Omental fat pad (tissue), 4 donors: Measurements from ENCODE around the gene ASAP3. TPM values are rescaled to one million over a fixed set of nuclear protein-coding genes. Genes with fewer than 3 reads are reported as not detected.

Experiments used
- ATAC-seq: fragments of 150-250 bp; one replicate; pipeline ENCODE4 v1.9.1; 2016; ENCODE audit warnings: mild to moderate bottlenecking, moderate library complexity; ENCODE audit not compliant: low FRiP score
- DNase-seq: peaks from one replicate; pipeline ENCODE4 v3.0.0-alpha.2; 2019; ENCODE audit warnings: low spot score
- CTCF ChIP-seq, 3 donors: fragments of 450-650 bp; IDR thresholded peaks; one replicate each; pipeline ENCODE4 v1.5.1; 2016 to 2017; ENCODE audit warnings: antibody characterized with exemption in 3 of 3, mild to moderate bottlenecking in 3 of 3, moderate library complexity in 2 of 3
- total RNA-seq, 4 donors: library from RNA; depleted of rRNA; stranded (reverse); fragments of >200 nt; gene quantifications; one replicate each; pipeline ENCODE4 v1.1.0, GENCODE V29; 2016

ASAP3 gene
- total RNA-seq, 4 donors from 2014 or later: 30.6 to 71.7 (median 36.7) TPM

DNA sequence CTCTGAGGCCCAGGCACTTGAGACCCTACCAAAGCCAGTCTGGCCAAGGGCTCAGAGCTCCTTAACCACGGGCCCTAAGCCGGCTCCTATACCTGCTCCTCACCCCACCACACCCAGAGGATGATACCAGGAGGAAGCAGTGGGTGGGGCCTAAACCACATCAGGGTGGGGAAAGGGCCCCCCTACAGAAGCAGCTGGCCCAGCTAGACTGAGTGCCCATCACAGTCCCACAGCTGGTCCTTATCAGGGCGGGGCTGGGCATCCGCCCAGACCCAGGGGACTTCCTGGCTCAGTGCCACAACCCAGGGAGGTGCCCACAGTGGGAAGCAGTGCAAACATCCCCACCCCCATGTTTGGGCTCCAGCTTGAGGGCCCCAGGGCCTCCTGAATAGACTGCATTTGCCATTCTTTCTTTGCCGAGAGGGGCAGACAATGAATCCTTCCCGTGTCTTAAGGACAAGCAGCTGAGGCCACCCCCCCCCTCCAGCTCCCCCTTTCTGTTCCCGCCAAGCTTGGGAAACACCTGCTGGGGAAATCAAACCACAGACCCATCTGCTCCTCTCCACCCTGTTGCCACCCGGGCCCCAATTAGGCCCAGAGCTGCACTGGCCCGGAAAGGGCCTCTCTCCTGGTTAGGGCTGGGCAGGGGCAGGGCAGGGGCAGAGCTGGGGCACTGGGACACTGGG is 40.9 kb upstream of the ASAP3 start:
- DNase-seq (no peak), ATAC-seq (no peak)
- no peak for TF ChIP-seq CTCF (IDR thresholded peaks at IDR 0.05)

GRCh38 chr1:23524163-23524562 is 40.2 kb upstream of the ASAP3 start:
- DNase-seq (no peak), ATAC-seq (no peak)
- TF ChIP-seq CTCF (IDR thresholded peaks at IDR 0.05): no peak

DNA sequence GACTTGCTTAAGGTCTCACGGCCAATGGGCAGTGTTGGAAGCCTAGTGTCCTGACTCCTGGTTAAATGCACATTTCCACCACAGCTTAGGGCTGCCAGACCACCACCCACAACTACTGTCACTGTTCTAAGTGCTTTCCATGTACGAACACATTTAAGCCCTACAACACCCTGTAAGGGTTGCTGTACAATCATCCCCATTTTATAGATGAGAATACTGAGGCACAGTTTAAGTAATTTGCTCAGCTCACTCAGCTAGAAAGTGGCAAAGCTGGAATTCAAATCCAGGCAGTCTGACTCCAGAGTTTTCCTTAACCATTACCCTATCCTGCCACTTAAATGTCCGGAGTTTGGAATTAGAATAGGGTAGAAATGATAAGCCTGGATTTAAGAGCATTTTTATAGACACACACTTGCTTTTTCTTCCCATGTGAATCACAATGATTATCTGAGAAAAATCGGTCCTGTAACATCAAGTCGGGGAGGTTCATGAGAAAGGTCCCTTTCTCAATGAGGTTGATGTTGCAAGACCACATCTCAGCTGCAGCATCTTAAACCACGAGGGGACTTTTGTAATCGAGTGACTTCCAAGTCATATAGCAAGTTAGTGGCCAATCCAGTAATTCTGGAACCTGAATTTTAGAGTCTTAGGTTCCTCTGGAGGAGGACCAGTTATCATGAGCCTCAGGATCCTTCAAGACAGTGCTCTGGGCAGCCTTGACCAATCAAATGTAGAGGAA is 38.4 kb upstream of the ASAP3 start:
- no peak for ATAC-seq
- TF ChIP-seq CTCF (IDR thresholded peaks at IDR 0.05): no peak

GRCh38 chr1:23521588-23521987 is 37.6 kb upstream of the ASAP3 start:
- DNase-seq (no peak), ATAC-seq (no peak)
- TF ChIP-seq CTCF (IDR thresholded peaks at IDR 0.05): no peak

More for the DNA sequence above, 38.4 kb upstream of the ASAP3 start:
- DNase-seq: no peak

DNA sequence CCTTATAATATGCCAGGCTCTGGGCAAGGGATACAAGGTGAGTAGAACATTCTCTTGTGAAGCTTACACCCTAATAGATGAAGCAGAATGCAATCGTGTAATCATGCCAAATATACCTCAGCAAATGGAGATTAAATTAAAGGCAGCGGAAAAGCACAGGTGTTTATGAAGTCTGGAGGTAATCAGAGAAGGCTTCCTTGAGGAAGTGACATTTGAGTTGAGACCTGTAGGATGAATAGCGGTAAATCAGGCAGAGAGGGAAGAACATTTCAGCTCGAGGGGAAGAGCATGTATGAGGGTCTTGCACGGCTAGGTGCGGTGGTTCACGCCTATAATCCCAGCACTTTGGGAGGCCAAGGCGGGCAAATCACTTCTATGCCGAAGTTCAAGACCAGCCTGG is 33.6 kb upstream of the ASAP3 start:
- ATAC-seq (no peak), DNase-seq (no peak)
- no peak for TF ChIP-seq CTCF (IDR thresholded peaks at IDR 0.05)

GRCh38 chr1:23515905-23516304 is 31.9 kb upstream of the ASAP3 start:
- DNase-seq (no peak), ATAC-seq (no peak)
- no peak for TF ChIP-seq CTCF (IDR thresholded peaks at IDR 0.05)
